HepG2 (cell line): ENCODE data around the gene ASPRV1.

Experiments
- POLR2AphosphoS5 ChIP-seq: IDR thresholded peaks from 2 replicates; pipeline ENCODE4 v1.6.1; 2012; ENCODE audit warnings: low read depth, low read length
- TCF12 ChIP-seq, 2 experiments: fragments of 450-650 bp in 1 of 2; sonication (generic) in 1 of 2; formaldehyde crosslinking in 1 of 2; IDR thresholded peaks; 2 replicates each; pipeline versions ENCODE4 v1.6.1 to v1.8.0; 2017 to 2022; ENCODE audit warnings: antibody characterized with exemption in 1 of 2, mild to moderate bottlenecking in 1 of 2, missing genetic modification reagents in 1 of 2, moderate library complexity in 1 of 2

- TF ChIP-seq POLR2AphosphoS5: no peak
- TF ChIP-seq TCF12 (IDR thresholded peaks at IDR 0.05): no peak
- no peak for TF ChIP-seq TCF12 (CRISPR knock-in tag; IDR thresholded peaks at IDR 0.05)
These were observed 31.7 kb upstream of the ASPRV1 start for GRCh38 chr2:69993048-69993565.
